ENCODE measurements around the gene SIGLEC11. TPM values are rescaled to one million over a fixed set of nuclear protein-coding genes. Genes with fewer than 3 reads are reported as not detected.

SIGLEC11 gene
- total RNA-seq, 2 experiments from 2014 or later: not detected

GRCh38 chr19:49918089-49918488, 42.9 kb downstream of the SIGLEC11 start:
- ChIA-PET CTCF (ENCODE audit: unreplicated experiment) (no interaction called here), POLR2A (interaction anchor here (1.0 kb wide), 1 partner anchor 10 kb away, joined by 3 read pairs; no protein-coding TSS in a partner anchor)
- intact Hi-C loops (cut with micrococcal nuclease; ENCODE audit: unreplicated experiment): no loop called here
- H4K20me1 ChIP-seq (ENCODE audit: insufficient read depth, low read length): no peaks in the 10 kb centered on the region; the same call in 1 of the 2 replicates
- peaks cover 96% of the 10 kb centered on the region for H3K36me3 ChIP-seq (ENCODE audit: insufficient read depth, low read length)
- no peak overlapping the region for H3K27ac ChIP-seq (ENCODE audit: low read depth, low read length, poor library complexity, severe bottlenecking)
- H3K4me2 ChIP-seq (ENCODE audit: low read length): no peak overlapping the region
- H3K9me3 ChIP-seq (ENCODE audit: low read length): no peaks in the 10 kb centered on the region
- peaks cover 75% of the 10 kb centered on the region for H3K79me2 ChIP-seq (ENCODE audit: insufficient read depth, low read depth, low read length)
- peaks cover 9% of the 10 kb centered on the region for H3K4me1 ChIP-seq (ENCODE audit: insufficient read depth, low read length, poor library complexity, severe bottlenecking)
- no peak overlapping the region for H2AFZ ChIP-seq (ENCODE audit: low read length)
- no TSS peak for BruUV-seq (replicated peaks)
- H3K4me3 ChIP-seq (ENCODE audit: low read depth, low read length, poor library complexity, severe bottlenecking): no peak overlapping the region
- DNase-seq (ENCODE audit: low spot score): no peak
- H3K9me2 ChIP-seq (ENCODE audit: insufficient read depth, low read length): no peaks in the 10 kb centered on the region
- TF ChIP-seq, protein P1, sequence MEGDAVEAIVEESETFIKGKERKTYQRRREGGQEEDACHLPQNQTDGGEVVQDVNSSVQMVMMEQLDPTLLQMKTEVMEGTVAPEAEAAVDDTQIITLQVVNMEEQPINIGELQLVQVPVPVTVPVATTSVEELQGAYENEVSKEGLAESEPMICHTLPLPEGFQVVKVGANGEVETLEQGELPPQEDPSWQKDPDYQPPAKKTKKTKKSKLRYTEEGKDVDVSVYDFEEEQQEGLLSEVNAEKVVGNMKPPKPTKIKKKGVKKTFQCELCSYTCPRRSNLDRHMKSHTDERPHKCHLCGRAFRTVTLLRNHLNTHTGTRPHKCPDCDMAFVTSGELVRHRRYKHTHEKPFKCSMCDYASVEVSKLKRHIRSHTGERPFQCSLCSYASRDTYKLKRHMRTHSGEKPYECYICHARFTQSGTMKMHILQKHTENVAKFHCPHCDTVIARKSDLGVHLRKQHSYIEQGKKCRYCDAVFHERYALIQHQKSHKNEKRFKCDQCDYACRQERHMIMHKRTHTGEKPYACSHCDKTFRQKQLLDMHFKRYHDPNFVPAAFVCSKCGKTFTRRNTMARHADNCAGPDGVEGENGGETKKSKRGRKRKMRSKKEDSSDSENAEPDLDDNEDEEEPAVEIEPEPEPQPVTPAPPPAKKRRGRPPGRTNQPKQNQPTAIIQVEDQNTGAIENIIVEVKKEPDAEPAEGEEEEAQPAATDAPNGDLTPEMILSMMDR (conservative IDR thresholded peaks at IDR 0.05; ENCODE audit: low read length): no peak
- TF ChIP-seq EZH2phosphoT487 (IDR thresholded peaks at IDR 0.05; ENCODE audit: borderline replicate concordance, low read depth, low read length): no peak

DNA sequence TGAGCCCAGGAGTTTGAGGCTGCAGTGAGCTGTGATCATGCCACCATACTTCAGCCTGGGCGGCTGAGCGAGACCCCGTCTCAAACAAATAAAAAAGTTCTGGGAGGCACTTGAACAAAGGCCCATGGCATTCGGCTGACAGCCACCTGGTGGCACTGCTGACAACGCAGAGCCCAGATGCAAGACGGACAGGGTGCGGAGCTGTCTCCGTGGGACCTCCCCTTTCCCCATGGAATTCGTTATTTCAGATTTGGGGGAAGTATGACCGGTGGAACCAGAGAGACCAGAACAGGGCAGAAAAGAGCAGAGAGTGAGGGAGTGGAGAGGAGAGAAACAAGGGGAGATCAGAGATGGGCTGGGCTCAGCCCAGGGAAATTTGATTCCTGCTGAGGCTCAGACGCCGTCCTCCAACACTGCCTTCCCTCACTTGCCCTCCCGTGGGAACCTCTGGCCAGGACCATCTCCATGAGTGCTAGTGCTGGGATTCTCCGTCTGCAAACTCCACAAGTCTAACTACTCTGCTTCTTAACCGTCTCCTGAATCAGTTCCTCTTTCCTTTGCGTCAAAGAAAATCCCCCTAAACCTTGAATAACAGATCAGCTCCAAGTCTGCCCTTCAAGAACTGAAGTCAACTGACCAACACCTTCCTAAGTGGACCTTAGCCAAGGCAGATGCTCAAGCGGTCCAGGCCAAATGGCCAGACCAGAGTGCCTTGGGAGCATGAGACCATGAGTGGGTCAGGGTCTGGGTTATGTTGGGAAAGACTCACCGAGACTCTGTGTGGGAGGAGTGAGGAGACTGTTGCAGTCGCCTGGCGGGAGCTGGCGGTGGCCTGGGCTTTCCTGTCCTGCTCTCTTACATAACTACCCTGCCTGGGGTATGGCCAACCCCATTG, 43.9 kb downstream of the SIGLEC11 start:
- TF ChIP-seq EZH2phosphoT487 (IDR thresholded peaks at IDR 0.05; ENCODE audit: borderline replicate concordance, low read depth, low read length): no peak
- TF ChIP-seq, protein P1 (conservative IDR thresholded peaks at IDR 0.05; ENCODE audit: low read length): peak; percentile 53
- Histone ChIP-seq H3K9me2 (ENCODE audit: insufficient read depth, low read length) (no peaks in the 10 kb centered on the region), H3K9me3 (ENCODE audit: low read length) (no peaks in the 10 kb centered on the region), H3K4me2 (ENCODE audit: low read length) (no peak overlapping the region), H3K79me2 (ENCODE audit: insufficient read depth, low read depth, low read length) (peaks cover 65% of the 10 kb centered on the region), H3K36me3 (ENCODE audit: insufficient read depth, low read length) (peaks cover 95% of the 10 kb centered on the region), H2AFZ (ENCODE audit: low read length) (no peak overlapping the region), H3K4me3 (ENCODE audit: low read depth, low read length, poor library complexity, severe bottlenecking) (no peak overlapping the region), H4K20me1 (ENCODE audit: insufficient read depth, low read length) (no peaks in the 10 kb centered on the region; the same call in 1 of the 2 replicates), H3K27ac (ENCODE audit: low read depth, low read length, poor library complexity, severe bottlenecking) (no peak overlapping the region), H3K4me1 (ENCODE audit: insufficient read depth, low read length, poor library complexity, severe bottlenecking) (peaks cover under 1% of the 10 kb centered on the region)
- ChIA-PET POLR2A (no interaction called here), CTCF (ENCODE audit: unreplicated experiment) (no interaction called here)
- intact Hi-C loops (cut with micrococcal nuclease; ENCODE audit: unreplicated experiment): no loop called here
- no peak for DNase-seq (ENCODE audit: low spot score)
- BruUV-seq (replicated peaks): no TSS peak

DNA sequence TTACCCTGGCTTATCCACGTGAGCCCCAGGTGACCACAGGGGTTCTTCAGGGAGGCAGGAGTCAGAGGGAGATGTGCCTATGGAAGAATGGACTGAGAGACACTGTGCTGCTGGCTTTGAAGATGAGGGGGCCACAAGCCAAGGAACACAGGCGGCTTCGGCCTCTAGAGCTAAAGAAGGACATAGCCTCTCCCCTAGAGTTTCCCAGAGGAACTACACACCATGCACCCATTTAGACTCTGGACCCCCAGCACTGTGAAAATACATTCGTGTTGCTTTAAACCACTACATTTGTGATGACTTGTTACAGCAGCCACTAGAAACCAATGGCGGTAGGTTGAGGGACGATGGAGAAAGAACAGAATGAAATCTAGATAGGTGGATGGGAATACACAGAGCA, 45.7 kb downstream of the SIGLEC11 start:
- Histone ChIP-seq H2AFZ (ENCODE audit: low read length) (no peak overlapping the region), H3K36me3 (ENCODE audit: insufficient read depth, low read length) (peaks cover 93% of the 10 kb centered on the region), H4K20me1 (ENCODE audit: insufficient read depth, low read length) (peaks cover 6% of the 10 kb centered on the region; the same call in 1 of the 2 replicates), H3K9me3 (ENCODE audit: low read length) (no peaks in the 10 kb centered on the region), H3K4me2 (ENCODE audit: low read length) (no peak overlapping the region), H3K27ac (ENCODE audit: low read depth, low read length, poor library complexity, severe bottlenecking) (no peak overlapping the region), H3K9me2 (ENCODE audit: insufficient read depth, low read length) (no peaks in the 10 kb centered on the region), H3K4me3 (ENCODE audit: low read depth, low read length, poor library complexity, severe bottlenecking) (no peak overlapping the region), H3K79me2 (ENCODE audit: insufficient read depth, low read depth, low read length) (peaks cover 59% of the 10 kb centered on the region), H3K4me1 (ENCODE audit: insufficient read depth, low read length, poor library complexity, severe bottlenecking) (peaks cover 14% of the 10 kb centered on the region)
- no peak for DNase-seq (ENCODE audit: low spot score)
- BruUV-seq (replicated peaks): no TSS peak
- POLR2A ChIA-PET: no interaction called here
- intact Hi-C loops (cut with micrococcal nuclease; ENCODE audit: unreplicated experiment): no loop called here
- no peak for TF ChIP-seq EZH2phosphoT487 (IDR thresholded peaks at IDR 0.05; ENCODE audit: borderline replicate concordance, low read depth, low read length)
- TF ChIP-seq, protein P1 (conservative IDR thresholded peaks at IDR 0.05; ENCODE audit: low read length): peak; percentile 43
- CTCF ChIA-PET (ENCODE audit: unreplicated experiment): no interaction called here

Measured in OCI-LY7 (cell line).